ENCODE measurements around the gene PLXND1.

PLXND1 gene

DNA sequence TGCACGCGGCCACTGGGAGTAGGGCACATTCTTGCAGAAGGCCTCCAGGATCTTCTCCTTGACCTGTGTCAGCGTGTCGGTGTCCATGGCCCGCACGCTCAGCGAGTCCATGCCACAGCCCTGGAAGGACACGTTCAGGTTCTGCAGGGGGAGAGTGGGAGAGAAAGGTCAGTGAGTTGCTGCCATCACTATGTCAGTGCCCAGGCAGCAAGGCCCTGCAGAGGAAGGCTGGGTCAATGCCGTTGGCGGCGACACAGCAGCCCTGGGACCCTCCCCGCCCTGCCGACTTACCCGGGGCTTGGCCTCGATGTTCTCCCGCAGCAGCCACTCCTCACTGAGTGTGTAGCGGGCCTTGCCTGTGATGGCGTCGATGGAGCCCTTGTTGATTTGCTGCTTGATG lies 43.7 kb downstream of the PLXND1 start:
- no peak for ATAC-seq
- Mint-ChIP-seq H3K4me1 (peaks cover 19% of the 10 kb centered on the region), H3K9me3 (no peaks in the 10 kb centered on the region), H3K27me3 (peaks cover 8% of the 10 kb centered on the region), H3K36me3 (no peaks in the 10 kb centered on the region), H3K4me3 (no peak overlapping the region), H3K27ac (no peak overlapping the region)

DNA sequence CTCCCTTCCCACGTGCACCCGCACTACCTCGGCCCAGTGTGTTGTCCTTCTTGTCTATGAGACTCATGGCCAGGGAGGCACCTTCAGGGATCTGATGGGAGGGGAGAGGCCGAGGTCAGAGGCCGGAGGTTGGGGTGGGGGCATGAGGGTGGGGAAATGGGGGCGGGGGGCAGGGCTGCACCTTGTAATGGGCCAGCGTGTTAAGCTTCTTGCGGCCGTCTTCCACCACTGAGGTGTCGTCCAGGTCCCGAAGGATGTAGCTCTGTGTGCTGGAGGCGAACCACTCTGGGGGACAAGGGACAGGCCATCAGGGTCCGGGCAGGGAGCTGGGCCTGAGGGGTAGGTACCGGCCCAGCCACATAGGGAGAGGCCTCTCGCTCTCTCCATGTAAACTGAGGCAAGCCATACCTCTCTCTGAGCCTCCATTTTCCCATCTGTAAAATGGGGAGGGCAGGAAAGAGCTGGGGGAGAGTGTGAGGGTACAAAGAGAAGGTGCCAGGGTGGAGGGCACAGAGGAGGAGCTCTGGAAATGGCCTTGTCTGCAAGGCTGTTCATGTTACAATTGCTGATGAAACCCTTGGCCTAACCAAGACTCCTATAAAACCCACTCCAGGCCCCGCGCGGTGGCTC lies 44.7 kb downstream of the PLXND1 start:
- peaks cover 19% of the 10 kb centered on the region for H3K4me1 Mint-ChIP-seq
- no peak overlapping the region for H3K4me3 Mint-ChIP-seq
- no peak for ATAC-seq
- H3K27me3 Mint-ChIP-seq, result peaks cover 14% of the 10 kb centered on the region
- H3K27ac Mint-ChIP-seq, result no peak overlapping the region
- no peaks in the 10 kb centered on the region for H3K36me3 Mint-ChIP-seq
- no peaks in the 10 kb centered on the region for H3K9me3 Mint-ChIP-seq

DNA sequence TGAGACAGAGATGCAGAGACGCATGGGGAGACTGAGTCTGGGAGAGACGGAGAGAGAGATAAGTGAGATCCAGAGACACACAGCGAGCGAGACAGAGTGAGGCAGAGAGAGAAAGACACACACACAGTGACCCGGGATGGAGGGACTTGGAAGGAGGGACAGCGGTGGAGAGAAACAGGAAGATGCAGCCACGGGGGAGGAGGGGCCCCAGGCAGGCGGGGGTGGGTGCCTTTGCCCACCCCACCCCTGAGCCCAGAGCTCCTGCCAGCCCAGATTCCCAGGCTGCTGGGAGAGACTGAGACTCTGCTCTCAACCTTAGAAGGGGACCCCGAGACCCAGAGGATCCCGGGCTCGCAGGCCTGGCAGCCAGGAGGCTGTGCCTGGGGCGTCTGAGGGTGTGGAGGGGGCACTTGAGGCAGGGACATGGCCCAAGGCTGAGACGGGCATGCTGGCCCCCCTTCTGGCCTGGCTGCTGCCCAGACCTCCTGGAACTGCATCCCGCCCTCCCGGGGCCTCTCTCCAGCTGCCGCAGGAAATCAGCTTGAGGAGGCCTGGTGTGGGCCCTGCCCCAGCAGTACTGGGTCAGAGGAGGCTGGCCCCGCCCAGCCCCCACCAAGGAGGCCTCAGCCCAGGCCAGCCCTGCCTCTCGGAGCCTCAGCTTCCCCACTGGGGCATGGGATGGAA lies 45.4 kb downstream of the PLXND1 start:
- Mint-ChIP-seq H3K4me3 (no peak overlapping the region), H3K27ac (peak overlapping the region; percentile 46), H3K27me3 (peaks cover 14% of the 10 kb centered on the region), H3K4me1 (peaks cover 19% of the 10 kb centered on the region), H3K36me3 (no peaks in the 10 kb centered on the region), H3K9me3 (no peaks in the 10 kb centered on the region)
- peak; percentile 24 for ATAC-seq

DNA sequence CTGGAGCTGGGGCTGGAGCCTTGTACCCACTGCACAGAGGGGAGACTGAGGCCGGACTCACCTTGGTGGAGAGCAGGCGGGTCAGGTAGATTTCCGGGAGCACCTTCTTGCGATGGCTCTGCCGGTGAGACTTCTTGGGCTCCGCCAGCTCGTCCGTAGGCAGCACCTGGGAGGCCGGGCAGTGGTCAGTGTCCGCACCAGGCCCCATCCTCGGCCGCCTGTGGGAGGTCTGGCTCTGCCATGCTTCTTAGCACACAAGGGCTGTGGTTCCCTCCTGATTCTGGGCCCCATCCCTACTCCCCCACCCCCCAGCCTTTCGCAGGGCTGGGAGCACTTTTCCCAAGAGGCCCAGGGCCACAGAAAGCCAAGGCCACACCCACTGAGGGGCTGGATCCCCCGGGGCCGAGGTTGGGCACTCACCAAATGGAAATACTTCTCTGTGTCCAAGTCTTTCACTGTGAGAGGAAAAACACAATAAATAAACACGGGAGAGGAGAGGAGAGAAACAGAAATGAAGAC lies 46.1 kb downstream of the PLXND1 start:
- Mint-ChIP-seq H3K27me3 (peaks cover 14% of the 10 kb centered on the region), H3K4me3 (no peak overlapping the region), H3K27ac (peak overlapping the region; percentile 46), H3K4me1 (peaks cover 24% of the 10 kb centered on the region), H3K36me3 (no peaks in the 10 kb centered on the region), H3K9me3 (no peaks in the 10 kb centered on the region)
- ATAC-seq, result no peak

DNA sequence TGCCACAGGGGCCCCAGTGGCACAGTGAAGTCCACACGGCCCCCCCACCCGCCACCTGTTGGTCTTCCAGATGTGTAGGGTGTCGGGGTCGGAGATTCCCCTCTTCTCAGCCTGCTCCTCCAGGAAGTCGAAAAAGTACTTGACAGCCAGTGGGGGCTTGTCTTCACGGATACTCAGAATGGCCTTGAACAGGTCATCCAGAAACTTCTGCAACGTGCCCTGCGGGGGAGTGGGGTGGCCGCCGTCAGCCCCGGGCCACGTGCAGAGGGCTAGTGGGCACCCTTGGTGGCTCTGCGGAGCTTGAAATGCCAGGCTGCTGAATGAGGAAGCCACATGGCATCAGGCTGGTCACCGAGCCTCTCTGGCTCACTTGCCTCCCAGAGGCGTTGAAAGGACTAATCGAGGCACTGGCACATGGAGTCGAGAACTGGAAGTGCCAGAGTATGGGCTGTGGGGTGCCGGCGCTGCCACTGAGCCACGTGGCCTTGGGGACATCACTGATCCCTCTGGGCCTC lies 46.9 kb downstream of the PLXND1 start:
- H3K27me3 Mint-ChIP-seq, result peaks cover 14% of the 10 kb centered on the region
- H3K4me3 Mint-ChIP-seq, result no peak overlapping the region
- H3K27ac Mint-ChIP-seq, result peak overlapping the region; percentile 24
- no peaks in the 10 kb centered on the region for H3K9me3 Mint-ChIP-seq
- H3K36me3 Mint-ChIP-seq, result no peaks in the 10 kb centered on the region
- ATAC-seq, result no peak
- peaks cover 28% of the 10 kb centered on the region for H3K4me1 Mint-ChIP-seq

DNA sequence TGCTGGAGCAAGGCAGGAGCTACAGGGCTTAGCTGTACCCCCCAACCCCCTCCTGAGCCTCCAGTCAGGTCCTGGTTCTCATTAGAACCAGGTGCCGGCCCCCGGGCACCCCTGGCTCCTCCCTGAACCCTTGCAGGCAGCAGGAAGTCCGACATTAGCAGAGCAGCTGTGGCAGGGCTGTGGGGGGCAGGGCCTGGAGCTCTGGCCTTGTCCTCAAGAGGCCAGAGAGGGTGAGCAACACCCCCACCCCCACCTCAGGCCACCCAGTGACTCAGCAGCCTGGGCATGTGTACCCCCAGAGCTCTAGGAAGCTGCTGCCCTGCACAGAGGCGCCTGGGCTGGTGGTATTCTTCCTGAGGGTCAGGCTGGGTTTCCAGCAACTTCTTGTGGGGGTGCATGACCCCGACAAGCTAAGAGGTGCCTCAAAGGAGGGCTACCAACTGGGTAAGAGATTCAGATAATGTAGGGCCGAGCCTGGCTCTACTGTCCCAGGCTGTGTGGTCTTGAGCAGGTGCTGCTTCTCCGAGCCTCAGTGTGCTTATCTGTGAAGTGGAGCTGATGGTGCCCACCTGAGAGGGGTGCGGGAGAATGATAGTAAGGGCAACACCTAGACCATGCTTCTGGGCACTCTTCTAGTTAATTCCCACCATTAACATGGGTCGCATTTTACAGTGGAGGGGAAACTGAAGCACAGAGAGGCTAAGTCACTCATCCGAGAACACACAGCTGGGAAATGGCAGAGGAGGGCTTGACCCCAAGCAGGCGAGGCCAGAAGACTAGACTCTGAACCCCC lies 47.5 kb downstream of the PLXND1 start:
- Mint-ChIP-seq H3K27me3 (peaks cover 14% of the 10 kb centered on the region), H3K4me3 (no peak overlapping the region), H3K36me3 (no peaks in the 10 kb centered on the region), H3K4me1 (peaks cover 35% of the 10 kb centered on the region), H3K27ac (peak overlapping the region; percentile 24), H3K9me3 (no peaks in the 10 kb centered on the region)
- no peak for ATAC-seq

DNA sequence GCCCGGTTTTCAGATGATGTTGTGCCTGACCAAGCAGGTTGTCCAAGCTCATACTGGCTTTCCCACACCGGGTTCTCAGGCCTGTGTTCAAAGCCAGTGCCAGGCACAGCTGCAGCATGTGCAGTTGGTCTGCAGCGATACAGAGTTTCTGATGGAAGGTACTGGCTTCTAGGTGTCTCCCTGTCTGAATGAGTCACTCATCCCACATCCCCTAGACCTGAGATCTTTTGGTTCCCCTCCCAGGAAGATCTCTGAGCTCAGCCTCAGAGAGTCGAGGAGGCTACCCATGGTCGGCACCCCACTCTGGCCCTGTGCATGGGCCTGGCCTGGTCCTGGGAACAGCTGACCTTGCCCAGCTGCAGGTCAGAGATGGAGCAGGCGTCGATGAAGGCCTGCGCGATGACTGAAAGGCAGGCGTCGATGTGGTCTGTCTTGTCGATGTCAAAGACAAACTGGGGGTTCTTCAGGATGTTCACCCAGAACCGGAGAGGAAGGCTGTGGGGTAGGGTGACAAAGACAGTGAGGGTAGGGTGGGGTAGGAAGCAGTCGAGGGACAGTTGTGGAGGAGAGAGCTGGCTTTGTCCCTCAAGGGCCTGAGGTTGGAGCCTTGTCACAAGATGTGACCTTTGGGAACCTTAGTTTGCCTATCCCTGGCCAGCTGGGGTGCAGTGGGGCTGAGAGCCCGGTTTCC lies 48.2 kb downstream of the PLXND1 start:
- peaks cover 36% of the 10 kb centered on the region for H3K4me1 Mint-ChIP-seq
- H3K9me3 Mint-ChIP-seq, result no peaks in the 10 kb centered on the region
- no peak overlapping the region for H3K4me3 Mint-ChIP-seq
- no peak for ATAC-seq
- H3K27me3 Mint-ChIP-seq, result peaks cover 15% of the 10 kb centered on the region
- H3K27ac Mint-ChIP-seq, result peak overlapping the region; percentile 24
- H3K36me3 Mint-ChIP-seq, result no peaks in the 10 kb centered on the region

DNA sequence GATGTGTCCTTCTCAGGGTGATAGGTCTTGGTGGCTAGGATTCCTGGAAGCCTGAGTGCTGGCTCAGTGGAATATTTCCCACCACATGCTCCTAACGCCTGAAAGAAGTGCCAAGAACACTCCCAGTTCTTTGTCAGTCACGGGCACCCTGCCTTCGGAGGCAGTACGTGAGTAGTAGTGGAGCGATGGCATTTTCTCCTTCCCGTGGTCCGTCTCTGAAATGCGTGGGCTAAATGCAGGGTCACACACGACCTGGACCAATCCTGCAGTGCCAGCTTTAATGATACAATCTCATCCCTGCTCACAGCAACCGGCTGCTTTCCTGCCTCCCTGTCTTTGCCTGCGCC lies 49.0 kb downstream of the PLXND1 start:
- Mint-ChIP-seq H3K27ac (no peak overlapping the region), H3K4me3 (no peak overlapping the region), H3K27me3 (peaks cover 22% of the 10 kb centered on the region), H3K4me1 (peaks cover 36% of the 10 kb centered on the region), H3K9me3 (no peaks in the 10 kb centered on the region), H3K36me3 (no peaks in the 10 kb centered on the region)
- ATAC-seq, result no peak

DNA sequence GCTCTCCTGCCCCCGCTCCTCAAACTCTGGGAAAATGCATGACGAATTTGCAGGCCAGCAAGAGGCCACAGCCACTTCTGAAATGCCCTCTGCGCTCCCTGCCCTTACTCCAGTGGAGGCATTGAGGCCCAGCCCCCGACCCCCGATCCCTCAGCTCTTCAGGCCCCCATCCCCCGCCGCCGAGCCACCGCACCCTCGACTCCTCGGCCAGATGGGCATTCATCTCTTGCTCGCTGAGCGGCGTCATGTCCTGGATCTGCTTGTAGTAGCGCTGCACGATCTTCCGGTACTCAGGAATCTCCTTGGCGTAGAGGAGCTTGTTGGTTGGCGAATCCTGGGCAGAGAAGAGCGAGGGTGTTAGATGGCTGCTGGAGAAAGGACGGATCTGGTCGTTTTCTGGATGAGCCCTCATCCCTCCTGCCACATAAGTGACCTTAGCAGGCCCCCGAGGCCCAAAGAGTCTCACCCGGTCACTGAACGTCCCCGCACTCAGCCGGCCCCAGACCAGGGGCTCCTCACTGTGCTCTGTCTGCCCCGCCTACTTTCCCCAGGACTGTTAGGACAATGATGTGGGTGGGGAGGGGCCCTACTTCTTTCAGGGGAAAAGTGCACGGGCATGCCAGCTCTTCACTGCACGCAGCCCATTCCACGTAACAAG lies 49.5 kb downstream of the PLXND1 start:
- Mint-ChIP-seq H3K4me1 (peaks cover 36% of the 10 kb centered on the region), H3K4me3 (no peak overlapping the region), H3K27ac (no peak overlapping the region), H3K9me3 (no peaks in the 10 kb centered on the region), H3K27me3 (peaks cover 22% of the 10 kb centered on the region), H3K36me3 (no peaks in the 10 kb centered on the region)
- no peak for ATAC-seq

DNA sequence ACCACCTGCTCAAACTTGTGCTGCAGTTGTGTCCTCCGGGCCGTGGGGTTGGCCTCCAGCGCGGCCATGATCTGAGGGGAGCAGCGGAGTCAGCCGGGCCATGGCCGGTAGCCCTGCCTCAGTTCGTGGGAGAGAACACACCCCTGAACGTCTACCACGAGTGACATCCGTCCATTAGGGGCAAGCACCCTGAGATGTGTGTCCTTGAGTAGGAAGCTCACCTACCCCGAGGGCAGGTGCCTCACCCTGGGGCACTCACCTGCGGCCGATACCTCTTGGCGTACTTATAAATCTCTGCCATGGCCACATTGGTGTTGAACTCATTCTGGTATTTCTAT lies 50.1 kb downstream of the PLXND1 start:
- Mint-ChIP-seq H3K4me1 (peaks cover 36% of the 10 kb centered on the region), H3K27ac (no peak overlapping the region), H3K36me3 (no peaks in the 10 kb centered on the region), H3K27me3 (peaks cover 22% of the 10 kb centered on the region), H3K4me3 (no peak overlapping the region), H3K9me3 (no peaks in the 10 kb centered on the region)
- no peak for ATAC-seq

DNA sequence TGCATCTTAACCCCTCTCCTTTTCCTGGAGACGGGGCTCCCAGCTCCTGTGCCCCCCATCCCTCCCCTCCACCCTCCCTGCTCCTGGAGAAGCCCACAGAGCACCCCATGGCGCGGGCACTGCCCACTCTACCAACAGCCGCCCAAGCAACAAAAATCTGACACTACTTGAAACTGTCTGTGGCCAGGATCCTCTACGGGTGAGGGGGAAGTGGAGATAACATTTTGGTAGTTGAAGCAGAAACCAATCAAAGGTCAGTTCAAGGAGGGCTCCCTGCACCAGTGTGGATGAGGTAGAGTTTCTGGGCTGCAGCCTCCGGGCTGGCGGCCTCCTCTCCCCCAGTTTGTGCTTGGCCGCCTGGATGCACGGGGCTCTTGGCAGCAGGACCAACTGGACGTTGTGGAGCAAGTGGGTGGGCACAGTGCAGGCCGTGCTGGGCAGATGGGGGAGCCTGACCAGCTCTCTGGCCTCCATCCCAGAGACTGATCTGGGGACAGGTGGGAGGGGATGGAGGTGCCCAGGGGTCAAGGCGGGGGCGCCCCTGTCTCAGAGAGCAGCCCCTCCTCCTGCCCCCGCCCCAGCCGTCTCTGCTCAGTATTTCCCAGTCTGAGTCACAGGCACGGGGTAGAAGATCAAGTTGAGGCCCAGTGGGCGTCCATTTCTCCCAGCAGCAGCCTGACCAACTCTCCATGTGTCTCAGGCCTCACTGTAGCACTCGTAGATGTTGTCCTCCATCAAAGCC lies 50.7 kb downstream of the PLXND1 start:
- no peak overlapping the region for H3K4me3 Mint-ChIP-seq
- H3K27ac Mint-ChIP-seq, result no peak overlapping the region
- peak; percentile 77 for ATAC-seq
- H3K27me3 Mint-ChIP-seq, result peaks cover 22% of the 10 kb centered on the region
- no peaks in the 10 kb centered on the region for H3K36me3 Mint-ChIP-seq
- peaks cover 34% of the 10 kb centered on the region for H3K4me1 Mint-ChIP-seq
- H3K9me3 Mint-ChIP-seq, result no peaks in the 10 kb centered on the region

DNA sequence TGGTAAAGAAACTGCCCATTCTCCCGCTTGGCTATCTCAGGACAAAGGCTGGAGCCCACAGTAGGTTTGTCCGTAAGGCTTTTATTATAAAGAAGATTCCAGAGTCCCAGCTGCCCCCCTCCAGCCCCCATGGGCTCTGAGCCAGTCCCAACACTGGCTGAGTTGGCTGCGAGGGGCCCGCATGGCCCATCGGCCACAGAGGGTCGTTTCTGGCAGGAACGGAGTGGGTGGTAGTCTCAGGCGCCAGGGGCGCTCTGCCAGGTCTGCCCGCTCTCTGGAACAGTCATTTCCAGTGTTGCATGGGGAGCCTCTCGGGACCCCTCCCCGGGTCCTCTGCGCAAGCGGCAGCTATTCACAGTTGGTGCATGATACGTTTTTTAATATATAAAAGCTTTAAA lies 51.3 kb downstream of the PLXND1 start:
- Mint-ChIP-seq H3K4me1 (peaks cover 29% of the 10 kb centered on the region), H3K4me3 (no peak overlapping the region), H3K27me3 (peaks cover 22% of the 10 kb centered on the region), H3K36me3 (no peaks in the 10 kb centered on the region), H3K27ac (no peak overlapping the region), H3K9me3 (no peaks in the 10 kb centered on the region)
- no peak for ATAC-seq

DNA sequence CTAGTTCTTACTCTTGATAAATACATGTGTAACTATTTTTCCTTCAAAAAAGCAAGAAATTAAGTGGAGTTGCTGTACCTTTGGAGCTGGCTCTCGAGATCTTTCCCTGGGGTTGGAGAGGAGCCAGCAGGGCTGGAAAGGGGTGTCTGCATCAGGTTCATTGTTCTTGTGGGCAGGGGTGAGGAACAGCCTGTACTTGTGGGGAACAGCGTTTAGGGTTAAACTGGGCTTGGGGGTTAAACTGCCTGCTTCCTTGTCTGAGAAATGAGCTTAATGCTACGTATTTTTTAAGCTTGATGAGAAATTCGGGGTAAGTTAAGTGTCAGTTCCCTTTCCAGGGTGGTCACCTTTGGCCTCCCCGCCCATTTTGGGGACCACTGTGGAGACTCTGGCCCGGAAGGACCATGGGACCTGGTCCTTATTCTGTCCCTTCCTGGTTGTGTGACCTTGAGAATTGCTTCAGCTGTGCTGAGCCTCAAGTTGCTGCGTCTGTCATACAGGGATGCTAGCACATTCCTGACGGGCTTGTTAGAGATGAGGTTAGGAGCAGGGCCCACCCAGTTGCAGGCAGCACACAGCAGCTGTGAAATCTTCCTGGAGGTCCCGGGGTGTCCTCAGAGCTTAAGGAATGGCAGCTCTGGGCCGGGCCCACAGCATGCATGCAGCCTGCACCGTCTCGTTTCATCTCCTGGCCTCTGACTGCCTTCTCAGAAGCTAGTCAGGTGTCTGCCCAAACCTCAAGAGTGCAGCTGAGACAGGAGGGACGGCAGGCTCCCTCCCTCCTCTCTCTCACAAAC lies 51.9 kb downstream of the PLXND1 start:
- no peaks in the 10 kb centered on the region for H3K9me3 Mint-ChIP-seq
- no peaks in the 10 kb centered on the region for H3K36me3 Mint-ChIP-seq
- peaks cover 29% of the 10 kb centered on the region for H3K4me1 Mint-ChIP-seq
- no peak overlapping the region for H3K27ac Mint-ChIP-seq
- H3K4me3 Mint-ChIP-seq, result no peak overlapping the region
- H3K27me3 Mint-ChIP-seq, result peaks cover 22% of the 10 kb centered on the region
- no peak for ATAC-seq

Measured in stimulated activated memory B cell treated with anti-CD40 and anti-IgM and Interleukin-4, amounts not matched to agents 10 μg/mL and 1 μg/mL and 100 μg/mL, for 72 hours (primary cell).